Lower lobe of right lung (tissue), 2 donors: ENCODE data around the gene ABAT. TPM values are rescaled to one million over a fixed set of nuclear protein-coding genes. Genes with fewer than 3 reads are reported as not detected.

Source experiments
- ATAC-seq, 2 donors: fragments of 200-7000 bp; cut with Tn5 transposase; one replicate each; pipeline ENCODE4 v1.9.1; 2020 to 2022; ENCODE audit warnings: mild to moderate bottlenecking in 2 of 2, moderate library complexity in 2 of 2
- DNase-seq: peaks from one replicate; pipeline ENCODE4 v3.0.0-alpha.2; 2020
- H3K27ac ChIP-seq: fragments of 200-600 bp; one replicate; pipeline ENCODE4 v1.8.0; 2022
- H3K27me3 ChIP-seq: fragments of 200-600 bp; one replicate; pipeline ENCODE4 v1.8.0; 2022; ENCODE audit warnings: low read depth
- H3K36me3 ChIP-seq: fragments of 200-600 bp; one replicate; pipeline ENCODE4 v1.8.0; 2022; ENCODE audit warnings: mild to moderate bottlenecking
- H3K4me1 ChIP-seq: fragments of 200-600 bp; one replicate; pipeline ENCODE4 v1.8.0; 2022
- H3K4me3 ChIP-seq: fragments of 200-600 bp; one replicate; pipeline ENCODE4 v1.8.0; 2022; ENCODE audit warnings: mild to moderate bottlenecking
- H3K9me3 ChIP-seq: fragments of 200-600 bp; one replicate; pipeline ENCODE4 v1.8.0; 2022
- CTCF ChIP-seq: fragments of 200-600 bp; IDR thresholded peaks from one replicate; pipeline ENCODE4 v1.8.0; 2022; ENCODE audit warnings: antibody characterized with exemption, mild to moderate bottlenecking
- intact Hi-C: fragments of 100-400 bp; cut with DNase I; formaldehyde crosslinking; loops from one replicate; pipeline ENCODE4 v1.11.0; 2022
- total RNA-seq: library from RNA; stranded (reverse); fragmentation: NEBNext Ultra II Directional; extraction: Animal tissue kit (Norgen Biotek cat#: 25700); gene quantifications from one replicate; pipeline ENCODE4 v1.2.1, GENCODE V29; 2021
- donor health status: DM: no; HTN: yes; CAD: no; lungs with severe emphysema.

Gene ABAT
- total RNA-seq, 1 donor from 2014 or later, result 12.9 TPM

GRCh38 chr16:8712589-8713361, 38.4 kb downstream of the ABAT start:
- ATAC-seq, result no peak
- Histone ChIP-seq H3K36me3 (no peaks in the 10 kb centered on the region), H3K4me1 (no peaks in the 10 kb centered on the region)

GRCh38 chr16:8713635-8714172, 39.3 kb downstream of the ABAT start:
- no peaks in the 10 kb centered on the region for H3K4me1 ChIP-seq
- intact Hi-C loops, result no loop called here
- no peak for DNase-seq
- no peak overlapping the region for H3K27ac ChIP-seq
- no peaks in the 10 kb centered on the region for H3K36me3 ChIP-seq
- peaks cover 7% of the 10 kb centered on the region for H3K9me3 ChIP-seq
- no peak for TF ChIP-seq CTCF
- no peak for ATAC-seq
- H3K27me3 ChIP-seq, result no peaks in the 10 kb centered on the region
- no peak overlapping the region for H3K4me3 ChIP-seq

More at GRCh38 chr16:8712589-8713361, 38.4 kb downstream of the ABAT start:
- no peak overlapping the region for H3K4me3 ChIP-seq
- no peak for DNase-seq
- no peak overlapping the region for H3K27ac ChIP-seq
- intact Hi-C loops, result no loop called here
- no peak for TF ChIP-seq CTCF
- H3K9me3 ChIP-seq, result peaks cover 7% of the 10 kb centered on the region
- no peaks in the 10 kb centered on the region for H3K27me3 ChIP-seq

- DNase-seq, result no peak
- H3K27me3 ChIP-seq, result no peaks in the 10 kb centered on the region
- H3K36me3 ChIP-seq, result no peaks in the 10 kb centered on the region
- peaks cover 7% of the 10 kb centered on the region for H3K9me3 ChIP-seq
- H3K27ac ChIP-seq, result no peak overlapping the region
- intact Hi-C loops, result no loop called here
- no peak overlapping the region for H3K4me3 ChIP-seq
- ATAC-seq, result no peak
- no peaks in the 10 kb centered on the region for H3K4me1 ChIP-seq
- no peak for TF ChIP-seq CTCF
Measured at GRCh38 chr16:8714174-8714573, 39.8 kb downstream of the ABAT start.

- intact Hi-C loops, result no loop called here
Measured at GRCh38 chr16:8714807-8715206, 40.4 kb downstream of the ABAT start.

GRCh38 chr16:8716052-8716451, 41.6 kb downstream of the ABAT start:
- ATAC-seq, result no peak
- intact Hi-C loops, result no loop called here
- H3K4me1 ChIP-seq, result no peaks in the 10 kb centered on the region

More at GRCh38 chr16:8714807-8715206, 40.4 kb downstream of the ABAT start:
- DNase-seq, result no peak
- H3K4me3 ChIP-seq, result no peak overlapping the region
- no peaks in the 10 kb centered on the region for H3K27me3 ChIP-seq
- ATAC-seq, result no peak
- no peak for TF ChIP-seq CTCF
- H3K4me1 ChIP-seq, result no peaks in the 10 kb centered on the region
- H3K27ac ChIP-seq, result no peak overlapping the region
- peaks cover 7% of the 10 kb centered on the region for H3K9me3 ChIP-seq
- H3K36me3 ChIP-seq, result no peaks in the 10 kb centered on the region

More at GRCh38 chr16:8716052-8716451, 41.6 kb downstream of the ABAT start:
- H3K27ac ChIP-seq, result no peak overlapping the region
- H3K27me3 ChIP-seq, result no peaks in the 10 kb centered on the region
- no peaks in the 10 kb centered on the region for H3K36me3 ChIP-seq
- peaks cover 7% of the 10 kb centered on the region for H3K9me3 ChIP-seq
- no peak for TF ChIP-seq CTCF
- DNase-seq, result no peak
- no peak overlapping the region for H3K4me3 ChIP-seq
